ENCODE results near the gene MICU1. TPM values are rescaled to one million over a fixed set of nuclear protein-coding genes. Genes with fewer than 3 reads are reported as not detected.

MICU1 gene
- total RNA-seq, 1 donor from 2014 or later: 37.2 TPM

- Histone ChIP-seq H3K4me3 (ENCODE audit: low read depth, low read length) (no peak overlapping the region), H3K36me3 (ENCODE audit: control insufficient read depth, insufficient read depth, low read length) (no peaks in the 10 kb centered on the region), H3K27me3 (ENCODE audit: control insufficient read depth, insufficient read depth, low read length) (no peaks in the 10 kb centered on the region)
- no peak for TF ChIP-seq CTCF (IDR thresholded peaks at IDR 0.05; ENCODE audit: insufficient read depth, low read length, poor library complexity, severe bottlenecking)
- DNase-seq (ENCODE audit: low read depth): no peak
These were observed 31.9 kb downstream of the MICU1 start for GRCh38 chr10:72593963-72594362.

- no peak for TF ChIP-seq CTCF (IDR thresholded peaks at IDR 0.05; ENCODE audit: insufficient read depth, low read length, poor library complexity, severe bottlenecking)
- Histone ChIP-seq H3K27me3 (ENCODE audit: control insufficient read depth, insufficient read depth, low read length) (no peaks in the 10 kb centered on the region), H3K36me3 (ENCODE audit: control insufficient read depth, insufficient read depth, low read length) (no peaks in the 10 kb centered on the region), H3K4me3 (ENCODE audit: low read depth, low read length) (no peak overlapping the region)
- no peak for DNase-seq (ENCODE audit: low read depth)
These were observed 37.6 kb downstream of the MICU1 start for GRCh38 chr10:72588266-72588665.

GRCh38 chr10:72587568-72587967 lies 38.3 kb downstream of the MICU1 start:
- H3K36me3 ChIP-seq (ENCODE audit: control insufficient read depth, insufficient read depth, low read length): no peaks in the 10 kb centered on the region
- H3K4me3 ChIP-seq (ENCODE audit: low read depth, low read length): no peak overlapping the region
- no peaks in the 10 kb centered on the region for H3K27me3 ChIP-seq (ENCODE audit: control insufficient read depth, insufficient read depth, low read length)
- no peak for TF ChIP-seq CTCF (IDR thresholded peaks at IDR 0.05; ENCODE audit: insufficient read depth, low read length, poor library complexity, severe bottlenecking)
- no peak for DNase-seq (ENCODE audit: low read depth)

GRCh38 chr10:72574636-72575035 lies 51.2 kb downstream of the MICU1 start:
- H3K4me3 ChIP-seq (ENCODE audit: low read depth, low read length): no peak overlapping the region

GRCh38 chr10:72573079-72573478 lies 52.8 kb downstream of the MICU1 start:
- Histone ChIP-seq H3K4me3 (ENCODE audit: low read depth, low read length) (no peak overlapping the region), H3K27me3 (ENCODE audit: control insufficient read depth, insufficient read depth, low read length) (no peaks in the 10 kb centered on the region), H3K36me3 (ENCODE audit: control insufficient read depth, insufficient read depth, low read length) (no peaks in the 10 kb centered on the region)
- DNase-seq (ENCODE audit: low read depth): no peak
- no peak for TF ChIP-seq CTCF (IDR thresholded peaks at IDR 0.05; ENCODE audit: insufficient read depth, low read length, poor library complexity, severe bottlenecking)

More at GRCh38 chr10:72574636-72575035, 51.2 kb downstream of the MICU1 start:
- no peak for TF ChIP-seq CTCF (IDR thresholded peaks at IDR 0.05; ENCODE audit: insufficient read depth, low read length, poor library complexity, severe bottlenecking)
- no peaks in the 10 kb centered on the region for H3K36me3 ChIP-seq (ENCODE audit: control insufficient read depth, insufficient read depth, low read length)
- no peak for DNase-seq (ENCODE audit: low read depth)
- no peaks in the 10 kb centered on the region for H3K27me3 ChIP-seq (ENCODE audit: control insufficient read depth, insufficient read depth, low read length)

GRCh38 chr10:72567889-72568640 lies 57.8 kb downstream of the MICU1 start:
- no peaks in the 10 kb centered on the region for H3K36me3 ChIP-seq (ENCODE audit: control insufficient read depth, insufficient read depth, low read length)
- H3K4me3 ChIP-seq (ENCODE audit: low read depth, low read length): no peak overlapping the region
- H3K27me3 ChIP-seq (ENCODE audit: control insufficient read depth, insufficient read depth, low read length): no peaks in the 10 kb centered on the region
- DNase-seq (ENCODE audit: low read depth): no peak
- TF ChIP-seq CTCF (IDR thresholded peaks at IDR 0.05; ENCODE audit: insufficient read depth, low read length, poor library complexity, severe bottlenecking): peak; percentile 41
